ENCODE results near the gene ORMDL3. TPM values are rescaled to one million over a fixed set of nuclear protein-coding genes. Genes with fewer than 3 reads are reported as not detected.
A peak's percentile ranks its signal among the peaks of the same experiment; 100 is the strongest.

ORMDL3 gene
- 104 TPM for total RNA-seq
- 100 to 1,000 TPM in 3 of 4 donors, 10 to 100 TPM in 1; 99.5 to 176 (median 127) TPM for polyA plus RNA-seq

GRCh38 chr17:39927101-39927928 lies at the start of gene ORMDL3, which contains the start of gene LRRC3C:
TSS of gene ORMDL3 (minus strand) at chr17:39927601. CDS start at chr17:39924203, 3,398 bp downstream.
TSS of gene LRRC3C (plus strand) at chr17:39927732. CDS start at chr17:39941524, 13,792 bp downstream.
- H3K36me3 Mint-ChIP-seq = peaks cover 14% of the 10 kb centered on the region
- Histone ChIP-seq H3K4me3 (ENCODE audit: low read depth, low read length) (peak within 1 kb of the TSS; percentile 89), H3K27me3 (ENCODE audit: control insufficient read depth, insufficient read depth, low read length) (no peaks in the 10 kb centered on the region), H3K36me3 (ENCODE audit: control insufficient read depth, insufficient read depth, low read length) (peaks cover 15% of the 10 kb centered on the region), H3K4me1 (ENCODE audit: control insufficient read depth, insufficient read depth, low read length, poor library complexity, severe bottlenecking) (peaks cover 49% of the 10 kb centered on the region), H3K27ac (ENCODE audit: insufficient read depth, low read length, poor library complexity, severe bottlenecking) (peak within 1 kb of the TSS; percentile 86), H3K9me3 (ENCODE audit: control insufficient read depth in 2 of 2, low read length in 2 of 2) (no peaks in the 10 kb centered on the region)
- peak within 1 kb of the TSS; percentile 76 to 96 (median 96) for H3K27ac Mint-ChIP-seq
- peak within 1 kb of the TSS; percentile 89 to 97 (median 94) for H3K4me3 Mint-ChIP-seq
- no peaks in the 10 kb centered on the region for H3K9me3 Mint-ChIP-seq
- H3K27me3 Mint-ChIP-seq = no peaks in the 10 kb centered on the region
- DNase-seq (peak; percentile 86 to 95 (median 92)), ATAC-seq (ENCODE audit: low read depth in 2 of 2) (peak; percentile 86 to 90)
- H3K4me1 Mint-ChIP-seq = peaks cover 0 to 55% (median 35%) of the 10 kb centered on the region in 4 donors

DNA sequence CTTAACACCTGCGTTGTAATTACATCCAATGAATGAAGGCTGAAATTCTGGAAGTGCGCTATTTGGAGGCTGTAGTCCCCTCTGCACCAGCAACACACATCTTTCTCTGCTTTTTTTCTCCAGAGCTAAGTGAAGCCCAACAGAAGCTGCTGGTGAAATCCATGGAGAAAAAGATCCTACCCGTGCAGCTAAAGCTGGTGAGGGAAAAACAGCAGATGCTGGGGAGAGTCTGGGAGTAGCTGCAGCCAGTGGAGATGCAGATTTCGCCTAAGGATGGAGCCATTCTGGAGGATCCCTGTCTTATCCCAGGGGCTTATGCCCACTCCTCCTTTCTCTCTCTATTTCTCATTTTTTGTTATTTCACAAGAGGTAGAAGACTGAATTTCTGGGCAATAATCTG lies 48.4 kb upstream of the ORMDL3 start:
- no peak overlapping the region for H3K27ac Mint-ChIP-seq
- H3K27ac ChIP-seq (ENCODE audit: insufficient read depth, low read length, poor library complexity, severe bottlenecking) = no peak overlapping the region
- H3K9me3 ChIP-seq (ENCODE audit: control insufficient read depth in 2 of 2, low read length in 2 of 2) = no peaks in the 10 kb centered on the region
- H3K27me3 Mint-ChIP-seq = peaks cover 22% of the 10 kb centered on the region
- H3K9me3 Mint-ChIP-seq = no peaks in the 10 kb centered on the region
- H3K36me3 ChIP-seq (ENCODE audit: control insufficient read depth, insufficient read depth, low read length) = no peaks in the 10 kb centered on the region
- H3K4me3 ChIP-seq (ENCODE audit: low read depth, low read length) = no peak overlapping the region
- H3K4me1 ChIP-seq (ENCODE audit: control insufficient read depth, insufficient read depth, low read length, poor library complexity, severe bottlenecking) = peaks cover 7% of the 10 kb centered on the region
- no peak for ATAC-seq (ENCODE audit: low read depth in 2 of 2)
- H3K4me1 Mint-ChIP-seq = peaks cover 0 to 15% (median 12%) of the 10 kb centered on the region in 4 donors
- peak overlapping the region in 1 of 4 donors; percentile 24 for H3K4me3 Mint-ChIP-seq
- H3K36me3 Mint-ChIP-seq = peaks cover 8% of the 10 kb centered on the region
- DNase-seq = no peak
- H3K27me3 ChIP-seq (ENCODE audit: control insufficient read depth, insufficient read depth, low read length) = no peaks in the 10 kb centered on the region

- ATAC-seq (ENCODE audit: low read depth in 2 of 2) (no peak), DNase-seq (no peak)
- Histone ChIP-seq H3K9me3 (ENCODE audit: control insufficient read depth in 2 of 2, low read length in 2 of 2) (no peaks in the 10 kb centered on the region), H3K27ac (ENCODE audit: insufficient read depth, low read length, poor library complexity, severe bottlenecking) (no peak overlapping the region), H3K36me3 (ENCODE audit: control insufficient read depth, insufficient read depth, low read length) (no peaks in the 10 kb centered on the region), H3K27me3 (ENCODE audit: control insufficient read depth, insufficient read depth, low read length) (no peaks in the 10 kb centered on the region), H3K4me3 (ENCODE audit: low read depth, low read length) (no peak overlapping the region), H3K4me1 (ENCODE audit: control insufficient read depth, insufficient read depth, low read length, poor library complexity, severe bottlenecking) (no peaks in the 10 kb centered on the region)
- peak overlapping the region in 2 of 3 donors; percentile 71 to 92 for H3K27ac Mint-ChIP-seq
- H3K9me3 Mint-ChIP-seq = no peaks in the 10 kb centered on the region
- no peak overlapping the region for H3K4me3 Mint-ChIP-seq
- H3K36me3 Mint-ChIP-seq = peaks cover 15% of the 10 kb centered on the region
- H3K4me1 Mint-ChIP-seq = peaks cover 0 to 6% (median 1%) of the 10 kb centered on the region in 4 donors
- peaks cover 26% of the 10 kb centered on the region for H3K27me3 Mint-ChIP-seq
Measured at GRCh38 chr17:39974433-39974832, 47.0 kb upstream of the ORMDL3 start.

DNA sequence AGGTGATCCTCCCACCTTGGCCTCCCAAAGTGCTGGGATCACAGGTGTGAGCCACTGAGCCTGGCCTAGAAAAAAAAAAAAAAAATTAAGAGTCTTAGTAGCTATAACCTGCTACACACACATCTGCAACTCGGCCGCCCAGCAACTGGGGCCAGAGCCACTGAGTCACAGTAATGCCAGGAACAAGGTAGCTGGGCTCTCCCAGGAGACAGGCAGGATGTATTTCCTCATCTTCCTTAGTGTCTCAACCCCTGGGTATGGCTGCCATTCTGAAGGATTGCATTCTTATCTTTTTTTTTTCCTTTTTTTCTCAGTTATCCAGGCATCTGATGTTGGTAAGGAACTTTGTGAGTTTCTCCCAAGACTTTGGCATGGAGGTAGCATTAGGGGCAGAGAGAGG lies 46.1 kb upstream of the ORMDL3 start:
- Histone ChIP-seq H3K27ac (ENCODE audit: insufficient read depth, low read length, poor library complexity, severe bottlenecking) (no peak overlapping the region), H3K27me3 (ENCODE audit: control insufficient read depth, insufficient read depth, low read length) (no peaks in the 10 kb centered on the region), H3K4me1 (ENCODE audit: control insufficient read depth, insufficient read depth, low read length, poor library complexity, severe bottlenecking) (no peaks in the 10 kb centered on the region), H3K4me3 (ENCODE audit: low read depth, low read length) (no peak overlapping the region), H3K36me3 (ENCODE audit: control insufficient read depth, insufficient read depth, low read length) (no peaks in the 10 kb centered on the region), H3K9me3 (ENCODE audit: control insufficient read depth in 2 of 2, low read length in 2 of 2) (no peaks in the 10 kb centered on the region)
- Mint-ChIP-seq H3K27me3 (peaks cover 33% of the 10 kb centered on the region), H3K4me1 (peaks cover 0 to 4% (median 2%) of the 10 kb centered on the region in 4 donors), H3K4me3 (no peak overlapping the region), H3K36me3 (peaks cover 15% of the 10 kb centered on the region), H3K27ac (no peak overlapping the region), H3K9me3 (peaks cover 0 to 3% (median 0%) of the 10 kb centered on the region in 7 donors)
- DNase-seq (no peak), ATAC-seq (ENCODE audit: low read depth in 2 of 2) (no peak)

DNA sequence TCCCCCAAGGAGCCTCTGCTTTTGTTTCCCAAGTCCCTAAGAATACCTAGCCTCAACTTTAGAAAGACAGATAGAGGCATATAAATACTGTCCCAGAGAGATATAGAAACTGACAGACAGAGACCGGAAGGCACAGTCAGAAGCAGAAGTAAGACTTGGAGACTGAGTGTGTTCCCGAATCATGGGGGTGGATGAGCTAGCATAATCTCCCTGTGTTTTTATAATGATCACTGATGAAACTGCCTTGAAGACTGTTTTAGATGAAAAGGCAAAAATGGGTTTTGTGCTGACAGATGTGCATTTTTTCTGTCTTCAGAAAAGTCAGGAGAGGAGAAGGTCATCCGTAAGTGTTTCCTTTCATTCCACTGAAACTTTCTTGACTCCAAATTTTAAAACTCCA lies 44.9 kb upstream of the ORMDL3 start:
- Histone ChIP-seq H3K4me1 (ENCODE audit: control insufficient read depth, insufficient read depth, low read length, poor library complexity, severe bottlenecking) (no peaks in the 10 kb centered on the region), H3K9me3 (ENCODE audit: control insufficient read depth in 2 of 2, low read length in 2 of 2) (no peaks in the 10 kb centered on the region), H3K27ac (ENCODE audit: insufficient read depth, low read length, poor library complexity, severe bottlenecking) (no peak overlapping the region), H3K4me3 (ENCODE audit: low read depth, low read length) (no peak overlapping the region), H3K27me3 (ENCODE audit: control insufficient read depth, insufficient read depth, low read length) (no peaks in the 10 kb centered on the region), H3K36me3 (ENCODE audit: control insufficient read depth, insufficient read depth, low read length) (no peaks in the 10 kb centered on the region)
- DNase-seq (no peak), ATAC-seq (ENCODE audit: low read depth in 2 of 2) (no peak)
- Mint-ChIP-seq H3K36me3 (peaks cover 15% of the 10 kb centered on the region), H3K4me1 (peaks cover 0 to 5% (median 2%) of the 10 kb centered on the region in 4 donors), H3K27me3 (peaks cover 33% of the 10 kb centered on the region), H3K4me3 (no peak overlapping the region), H3K9me3 (peaks cover 0 to 3% (median 0%) of the 10 kb centered on the region in 7 donors), H3K27ac (no peak overlapping the region)

DNA sequence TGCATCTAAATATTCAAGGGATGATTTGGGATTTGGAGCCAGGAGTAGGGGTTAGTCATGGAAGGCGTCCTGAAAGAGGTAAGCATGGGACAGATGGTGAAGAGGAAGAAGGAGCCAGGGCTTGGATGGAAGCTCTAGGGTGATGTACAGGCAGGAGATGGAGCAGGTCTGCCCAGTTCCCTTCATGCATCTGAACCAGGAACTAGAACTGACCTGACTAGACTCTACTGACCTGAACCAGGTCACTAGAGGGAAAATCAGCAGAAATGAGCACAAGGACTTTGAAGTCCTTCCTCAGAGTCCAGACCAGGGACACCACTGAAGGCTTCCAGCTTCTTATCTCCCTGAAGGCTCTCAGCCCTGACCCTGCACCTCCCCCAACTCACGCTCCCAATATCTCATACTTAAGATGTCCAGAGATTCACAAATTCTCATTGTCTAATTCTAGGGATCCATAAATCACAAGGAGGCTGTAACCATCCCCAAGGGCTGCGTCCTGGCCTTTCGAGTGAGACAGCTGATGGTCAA lies 43.7 kb upstream of the ORMDL3 start:
- H3K4me3 ChIP-seq (ENCODE audit: low read depth, low read length) = no peak overlapping the region
- H3K36me3 ChIP-seq (ENCODE audit: control insufficient read depth, insufficient read depth, low read length) = no peaks in the 10 kb centered on the region
- no peak overlapping the region for H3K27ac ChIP-seq (ENCODE audit: insufficient read depth, low read length, poor library complexity, severe bottlenecking)
- no peaks in the 10 kb centered on the region for H3K9me3 ChIP-seq (ENCODE audit: control insufficient read depth in 2 of 2, low read length in 2 of 2)
- H3K27me3 ChIP-seq (ENCODE audit: control insufficient read depth, insufficient read depth, low read length) = no peaks in the 10 kb centered on the region
- H3K27me3 Mint-ChIP-seq = peaks cover 33% of the 10 kb centered on the region
- peaks cover 18% of the 10 kb centered on the region for H3K36me3 Mint-ChIP-seq
- peaks cover 0 to 3% (median 0%) of the 10 kb centered on the region in 7 donors for H3K9me3 Mint-ChIP-seq
- no peak overlapping the region for H3K4me3 Mint-ChIP-seq
- no peak for DNase-seq
- no peak overlapping the region for H3K27ac Mint-ChIP-seq
- no peak for ATAC-seq (ENCODE audit: low read depth in 2 of 2)
- peaks cover 0 to 5% (median 2%) of the 10 kb centered on the region in 4 donors for H3K4me1 Mint-ChIP-seq
- H3K4me1 ChIP-seq (ENCODE audit: control insufficient read depth, insufficient read depth, low read length, poor library complexity, severe bottlenecking) = no peaks in the 10 kb centered on the region

GRCh38 chr17:39970157-39970692 lies 42.8 kb upstream of the ORMDL3 start:
- Histone ChIP-seq H3K27me3 (ENCODE audit: control insufficient read depth, insufficient read depth, low read length) (no peaks in the 10 kb centered on the region), H3K9me3 (ENCODE audit: control insufficient read depth in 2 of 2, low read length in 2 of 2) (no peaks in the 10 kb centered on the region), H3K4me3 (ENCODE audit: low read depth, low read length) (no peak overlapping the region), H3K36me3 (ENCODE audit: control insufficient read depth, insufficient read depth, low read length) (no peaks in the 10 kb centered on the region), H3K4me1 (ENCODE audit: control insufficient read depth, insufficient read depth, low read length, poor library complexity, severe bottlenecking) (no peaks in the 10 kb centered on the region), H3K27ac (ENCODE audit: insufficient read depth, low read length, poor library complexity, severe bottlenecking) (no peak overlapping the region)
- H3K4me3 Mint-ChIP-seq = no peak overlapping the region
- peaks cover 18% of the 10 kb centered on the region for H3K36me3 Mint-ChIP-seq
- no peak overlapping the region for H3K27ac Mint-ChIP-seq
- DNase-seq = no peak
- peaks cover 0 to 5% (median 2%) of the 10 kb centered on the region in 4 donors for H3K4me1 Mint-ChIP-seq
- ATAC-seq (ENCODE audit: low read depth in 2 of 2) = no peak
- peaks cover 33% of the 10 kb centered on the region for H3K27me3 Mint-ChIP-seq
- peaks cover 0 to 3% (median 0%) of the 10 kb centered on the region in 7 donors for H3K9me3 Mint-ChIP-seq
